ENCODE results near the gene CLIC4. TPM values are rescaled to one million over a fixed set of nuclear protein-coding genes. Genes with fewer than 3 reads are reported as not detected.
A peak's percentile ranks its signal among the peaks of the same experiment; 100 is the strongest.

Gene CLIC4
- total and polyA plus RNA-seq, 9 of the 15 experiments (the other 6 are each of a cell fraction or from before 2014, with no cell fraction given): 16.0 to 67.5 (median 38.4) TPM

DNA sequence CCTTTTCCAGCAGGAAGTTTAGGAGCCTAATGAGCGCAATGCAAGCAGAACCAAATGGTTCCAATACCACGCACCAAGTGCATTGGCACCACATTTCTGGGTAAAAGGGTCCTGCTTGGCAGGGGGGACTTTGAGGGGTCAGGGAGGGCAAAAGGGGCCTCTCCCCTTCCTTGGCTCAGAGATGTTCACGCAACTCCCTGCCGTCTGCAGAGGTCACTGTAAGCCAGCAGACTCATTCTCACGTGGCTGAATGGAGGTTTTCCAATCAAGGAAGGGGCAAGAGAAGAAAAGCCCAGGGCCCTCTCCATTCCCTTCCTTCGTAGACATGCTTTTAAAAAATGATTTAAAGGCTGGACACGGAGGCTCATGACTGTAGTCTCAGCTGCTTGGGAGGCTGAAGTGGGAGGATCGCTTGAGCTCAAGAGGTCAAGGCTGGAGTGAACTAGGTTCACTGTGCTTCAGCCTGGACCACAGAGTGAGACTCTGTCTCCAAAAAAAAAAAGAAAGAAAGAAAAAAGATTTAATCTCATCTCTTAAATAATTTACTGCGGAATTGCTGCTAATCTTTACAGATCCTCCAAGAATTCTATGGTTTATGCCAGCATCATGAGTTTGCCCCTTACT, 104.5 kb downstream of the CLIC4 start (continued):
- TF ChIP-seq ARID1B (IDR thresholded peaks at IDR 0.05) (no peak), SMC3 (conservative IDR thresholded peaks at IDR 0.05; ENCODE audit: insufficient read depth, low read depth, low read length) (0 out of 2 replicates have a peak, but pooled peaks have one; percentile 28), TAF7 (tag; IDR thresholded peaks at IDR 0.05) (no peak), SP2 (IDR thresholded peaks at IDR 0.05; ENCODE audit: extremely low read depth, low read depth, low read length, poor library complexity, severe bottlenecking) (no peak), ZNF398 (CRISPR knock-in tag; IDR thresholded peaks at IDR 0.05) (no peak), SMAD1 (IDR thresholded peaks at IDR 0.05; ENCODE audit: low read depth, low read length, partially characterized antibody) (no peak), ZNF695 (CRISPR knock-in tag; IDR thresholded peaks at IDR 0.05) (no peak), CCNT2 (IDR thresholded peaks at IDR 0.05; ENCODE audit: borderline replicate concordance, extremely low read depth, insufficient read length, low read depth, low read length) (no peak), NR1H2 (CRISPR knock-in tag; IDR thresholded peaks at IDR 0.05) (no peak), SAFB (IDR thresholded peaks at IDR 0.05; ENCODE audit: borderline replicate concordance, low read depth, low read length) (no peak), HDAC3 (IDR thresholded peaks at IDR 0.05; ENCODE audit: borderline replicate concordance, partially characterized antibody) (no peak), HOXB6 (CRISPR knock-in tag; IDR thresholded peaks at IDR 0.05; ENCODE audit: borderline replicate concordance) (no peak), ATF7 (IDR thresholded peaks at IDR 0.05) (0 out of 2 replicates have a peak, but pooled peaks have one; percentile 11), STAG1 (CRISPR knock-in tag; IDR thresholded peaks at IDR 0.05; ENCODE audit: borderline replicate concordance) (peak; percentile 31; the same call in 1 of the 2 replicates), RBM22 (IDR thresholded peaks at IDR 0.05; ENCODE audit: low read depth, low read length, poor library complexity, severe bottlenecking) (no peak)
- TF ChIP-seq, protein P1, sequence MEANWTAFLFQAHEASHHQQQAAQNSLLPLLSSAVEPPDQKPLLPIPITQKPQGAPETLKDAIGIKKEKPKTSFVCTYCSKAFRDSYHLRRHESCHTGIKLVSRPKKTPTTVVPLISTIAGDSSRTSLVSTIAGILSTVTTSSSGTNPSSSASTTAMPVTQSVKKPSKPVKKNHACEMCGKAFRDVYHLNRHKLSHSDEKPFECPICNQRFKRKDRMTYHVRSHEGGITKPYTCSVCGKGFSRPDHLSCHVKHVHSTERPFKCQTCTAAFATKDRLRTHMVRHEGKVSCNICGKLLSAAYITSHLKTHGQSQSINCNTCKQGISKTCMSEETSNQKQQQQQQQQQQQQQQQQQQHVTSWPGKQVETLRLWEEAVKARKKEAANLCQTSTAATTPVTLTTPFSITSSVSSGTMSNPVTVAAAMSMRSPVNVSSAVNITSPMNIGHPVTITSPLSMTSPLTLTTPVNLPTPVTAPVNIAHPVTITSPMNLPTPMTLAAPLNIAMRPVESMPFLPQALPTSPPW (CRISPR knock-in tag; IDR thresholded peaks at IDR 0.05): no peak; the same call in 1 of the 2 replicates
- TF ChIP-seq, protein P2, sequence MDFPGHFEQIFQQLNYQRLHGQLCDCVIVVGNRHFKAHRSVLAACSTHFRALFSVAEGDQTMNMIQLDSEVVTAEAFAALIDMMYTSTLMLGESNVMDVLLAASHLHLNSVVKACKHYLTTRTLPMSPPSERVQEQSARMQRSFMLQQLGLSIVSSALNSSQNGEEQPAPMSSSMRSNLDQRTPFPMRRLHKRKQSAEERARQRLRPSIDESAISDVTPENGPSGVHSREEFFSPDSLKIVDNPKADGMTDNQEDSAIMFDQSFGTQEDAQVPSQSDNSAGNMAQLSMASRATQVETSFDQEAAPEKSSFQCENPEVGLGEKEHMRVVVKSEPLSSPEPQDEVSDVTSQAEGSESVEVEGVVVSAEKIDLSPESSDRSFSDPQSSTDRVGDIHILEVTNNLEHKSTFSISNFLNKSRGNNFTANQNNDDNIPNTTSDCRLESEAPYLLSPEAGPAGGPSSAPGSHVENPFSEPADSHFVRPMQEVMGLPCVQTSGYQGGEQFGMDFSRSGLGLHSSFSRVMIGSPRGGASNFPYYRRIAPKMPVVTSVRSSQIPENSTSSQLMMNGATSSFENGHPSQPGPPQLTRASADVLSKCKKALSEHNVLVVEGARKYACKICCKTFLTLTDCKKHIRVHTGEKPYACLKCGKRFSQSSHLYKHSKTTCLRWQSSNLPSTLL (IDR thresholded peaks at IDR 0.05): no peak
- TF ChIP-seq, protein P3, sequence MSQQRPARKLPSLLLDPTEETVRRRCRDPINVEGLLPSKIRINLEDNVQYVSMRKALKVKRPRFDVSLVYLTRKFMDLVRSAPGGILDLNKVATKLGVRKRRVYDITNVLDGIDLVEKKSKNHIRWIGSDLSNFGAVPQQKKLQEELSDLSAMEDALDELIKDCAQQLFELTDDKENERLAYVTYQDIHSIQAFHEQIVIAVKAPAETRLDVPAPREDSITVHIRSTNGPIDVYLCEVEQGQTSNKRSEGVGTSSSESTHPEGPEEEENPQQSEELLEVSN (IDR thresholded peaks at IDR 0.05; ENCODE audit: borderline replicate concordance in 1 of 2, extremely low read depth in 1 of 2, insufficient read depth in 1 of 2, insufficient read length in 1 of 2, low read depth in 1 of 2, low read length in 1 of 2, poor library complexity in 1 of 2, severe bottlenecking in 1 of 2): peak in 1 of 2 experiments; percentile 14

Data from K562 (cell line).